ENCODE data around the gene ATP9A.
"Not testable (repeated sequence)": the region's sequence is repeated elsewhere in the genome, so short reads cannot be mapped to it uniquely, and the experiment has no call there.

The ATP9A gene

GRCh38 chr20:51593584-51593983, 174.6 kb downstream of the ATP9A start:
- DNase-seq: no peak

DNA sequence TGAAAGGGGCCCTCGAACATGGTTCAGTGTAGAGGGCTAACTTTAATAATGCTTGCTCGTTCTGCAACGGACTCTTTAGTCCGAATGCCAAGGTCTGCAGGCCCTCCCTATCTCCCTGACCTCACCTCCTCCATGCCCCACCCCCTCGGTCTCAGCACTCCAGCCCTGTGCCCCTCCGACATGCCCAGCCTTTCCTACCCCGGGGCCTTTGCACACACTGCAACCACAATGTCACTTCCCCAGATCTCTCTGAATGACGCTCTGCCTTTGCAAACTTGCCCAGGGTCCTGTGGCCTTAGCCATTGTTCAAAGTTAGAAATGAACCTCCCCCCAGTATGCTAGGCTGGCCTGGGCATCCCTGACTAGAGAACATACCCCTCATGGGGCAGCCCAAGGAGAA, 175.6 kb downstream of the ATP9A start:
- DNase-seq: no peak

- DNase-seq: no peak
Observed at GRCh38 chr20:51591871-51592270, 176.3 kb downstream of the ATP9A start.

DNA sequence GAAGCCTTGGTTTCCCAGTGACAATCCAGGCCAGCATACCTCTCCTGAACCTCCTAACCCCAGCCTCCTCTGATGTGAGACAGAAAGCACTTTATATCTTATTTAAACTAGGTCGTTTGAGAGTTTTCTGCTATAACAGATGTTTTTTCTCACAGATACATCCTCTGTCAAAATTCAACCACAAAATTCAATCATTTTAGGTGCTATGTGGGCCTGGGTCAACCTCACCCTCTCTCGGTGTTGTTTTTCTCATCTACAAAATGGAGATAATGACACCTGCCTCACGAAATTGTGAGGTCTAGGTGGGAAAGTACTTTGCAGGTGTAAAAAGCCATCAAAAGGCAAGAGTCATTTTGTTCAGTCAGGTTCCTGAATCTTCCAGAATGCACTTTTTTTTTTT, 179.4 kb downstream of the ATP9A start:
- DNase-seq: no peak

DNA sequence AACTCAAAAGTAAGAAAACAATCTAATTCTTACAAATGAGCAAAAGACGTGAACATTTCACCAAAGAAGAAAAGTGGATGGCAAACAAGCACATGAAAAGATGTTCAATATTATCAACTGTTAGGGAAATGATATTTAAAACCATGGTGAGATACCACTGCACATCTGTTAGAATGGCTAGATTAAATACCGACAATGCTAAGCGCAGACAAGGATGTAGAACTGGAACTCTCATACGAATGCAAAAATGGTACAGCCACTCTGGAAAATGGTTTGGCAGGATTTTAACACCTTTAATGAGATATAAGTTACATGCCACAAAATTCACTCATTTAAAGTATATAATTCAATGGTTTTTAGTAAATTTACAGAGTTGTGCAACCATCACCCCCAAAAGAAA, 181.0 kb downstream of the ATP9A start:
- DNase-seq: no peak

DNA sequence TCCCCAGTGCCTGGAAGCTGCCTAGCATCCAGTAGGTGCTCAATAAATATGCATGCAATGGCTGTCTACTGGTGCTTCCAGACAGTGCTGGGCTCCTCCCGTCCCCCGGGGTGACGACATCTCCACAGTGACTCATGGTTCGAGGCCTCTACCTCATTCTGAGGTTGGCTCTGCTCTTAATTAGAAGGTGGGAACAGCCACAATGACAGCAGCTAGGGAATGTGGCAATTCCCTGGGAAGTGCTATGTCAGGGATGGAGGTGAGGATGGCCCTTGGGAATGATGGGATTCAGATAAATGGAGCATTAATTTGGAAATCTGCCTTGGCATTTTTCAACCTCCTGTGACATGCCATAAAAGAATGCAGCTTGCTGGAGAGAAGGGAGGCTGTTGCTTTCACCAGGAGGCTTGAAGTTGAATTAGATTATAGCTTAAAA, 182.2 kb downstream of the ATP9A start:
- no peak for DNase-seq

DNA sequence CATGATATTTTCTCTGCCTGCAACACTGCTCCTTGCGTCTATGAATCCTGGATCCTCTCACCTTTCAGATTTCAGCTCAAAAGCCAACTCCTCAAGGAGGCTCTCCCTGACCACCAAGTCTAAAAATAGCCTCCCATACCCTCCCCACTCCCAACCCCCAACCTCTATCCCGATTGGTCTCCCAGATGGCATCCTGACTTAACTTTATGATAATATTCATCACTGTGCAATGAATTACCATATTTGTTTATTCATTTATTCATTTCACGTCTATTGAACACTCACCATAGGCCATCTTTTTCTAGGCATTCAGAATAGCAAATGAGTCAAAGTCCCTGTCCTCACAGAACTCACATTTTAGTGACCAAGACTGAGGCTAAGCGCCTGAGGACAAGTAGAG, 183.0 kb downstream of the ATP9A start:
- DNase-seq: no peak

GRCh38 chr20:51584737-51585136, 183.5 kb downstream of the ATP9A start:
- DNase-seq: no peak

DNA sequence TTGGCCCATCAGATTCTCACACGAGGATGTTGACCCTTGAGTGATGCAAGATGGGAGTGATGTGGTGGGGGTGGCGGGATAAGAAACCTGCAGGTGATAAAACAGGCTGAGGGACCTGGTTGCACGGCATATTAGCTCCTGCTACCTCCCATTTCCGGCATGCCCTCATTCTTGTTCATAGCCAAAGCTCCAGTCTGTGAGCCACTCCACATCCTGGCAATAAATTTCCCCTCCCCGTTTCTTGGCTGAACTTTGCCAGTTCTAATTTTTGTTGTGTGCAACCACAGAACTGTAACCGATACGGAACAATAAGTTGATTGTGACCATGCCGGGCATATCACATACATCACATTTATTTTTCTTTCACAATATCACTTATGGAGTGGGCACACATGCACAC, 184.1 kb downstream of the ATP9A start:
- DNase-seq: no peak

DNA sequence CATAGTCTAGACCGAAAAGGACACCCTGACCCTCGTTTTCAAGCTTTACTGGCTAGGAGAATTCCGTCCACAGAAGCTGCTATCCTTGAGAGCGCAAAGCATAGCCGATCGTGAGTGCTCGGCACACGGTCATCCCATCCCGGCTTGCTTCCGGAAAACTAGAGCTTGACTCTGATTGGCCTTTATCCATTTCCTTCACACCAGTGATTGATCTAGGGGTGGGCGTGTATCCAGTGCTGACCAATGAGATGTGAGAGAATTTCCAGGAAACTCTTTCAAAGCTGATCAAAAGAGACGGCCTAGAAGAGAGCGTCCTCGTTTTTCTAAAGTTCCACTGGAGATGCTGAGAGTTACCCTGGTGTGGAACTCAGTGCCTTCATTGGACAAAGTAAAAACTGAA, 184.7 kb downstream of the ATP9A start:
- no peak for DNase-seq

- DNase-seq: no peak
Observed at GRCh38 chr20:51583073-51583472, 185.1 kb downstream of the ATP9A start.

GRCh38 chr20:51581571-51581970, 186.6 kb downstream of the ATP9A start:
- DNase-seq: no peak

DNA sequence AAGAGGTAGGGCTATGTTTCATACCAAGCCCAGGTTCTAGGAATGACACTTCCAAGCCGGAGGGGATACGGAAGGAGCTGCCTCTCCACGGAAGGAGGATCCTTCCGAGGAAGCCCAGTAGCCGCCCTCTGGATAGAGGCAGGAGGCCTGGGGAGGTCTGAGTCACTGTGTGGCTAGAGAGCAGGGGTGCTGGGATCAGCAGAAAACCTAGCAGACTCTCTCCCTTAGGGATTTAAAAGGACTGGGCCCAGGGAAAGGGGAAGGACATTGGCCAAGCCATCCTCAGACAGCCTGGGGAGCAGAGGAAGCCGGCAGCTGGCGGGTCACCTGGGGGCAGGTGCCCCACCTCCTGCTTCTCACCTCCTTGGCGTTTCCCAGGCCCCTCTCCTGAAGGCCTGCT, 189.1 kb downstream of the ATP9A start:
- DNase-seq: no peak

GRCh38 chr20:51578145-51578459, 190.1 kb downstream of the ATP9A start:
- DNase-seq: no peak

DNA sequence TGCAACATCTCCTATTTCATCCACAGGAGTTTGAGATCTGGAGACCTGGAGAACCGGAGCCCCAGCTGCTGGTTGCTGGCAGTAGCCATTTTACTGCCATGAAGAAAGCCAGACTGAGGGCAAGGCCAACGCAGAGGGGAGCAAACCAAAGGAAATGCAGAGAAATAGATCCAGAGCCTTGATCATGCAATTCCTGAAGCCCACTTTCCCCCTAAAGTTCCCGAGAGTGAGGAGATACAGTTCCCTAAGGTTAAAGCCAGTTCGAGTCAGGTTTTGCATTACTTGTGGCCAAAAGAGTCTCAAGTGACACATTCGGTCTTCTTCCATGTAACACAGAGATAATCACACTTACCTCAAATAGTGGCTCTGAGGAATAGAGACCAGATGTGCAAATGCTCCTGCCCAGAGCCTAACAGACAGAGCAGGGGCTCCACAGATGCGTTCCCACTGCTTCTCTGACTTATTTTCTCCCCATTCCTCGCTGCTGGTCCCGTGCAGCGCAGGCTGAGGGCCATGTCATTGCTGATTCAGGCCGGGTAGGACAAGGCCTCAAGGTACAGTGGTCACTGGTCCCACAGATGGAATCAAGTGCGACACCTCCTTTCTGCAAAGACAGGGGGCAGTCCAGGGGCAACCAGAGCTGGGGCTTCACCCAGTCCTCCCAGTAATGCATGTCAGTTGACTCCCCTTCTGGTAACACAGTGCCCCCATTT, 190.6 kb downstream of the ATP9A start:
- DNase-seq: no peak

- DNase-seq: no peak
Observed at GRCh38 chr20:51575486-51575885, 192.7 kb downstream of the ATP9A start.

- DNase-seq: no peak
Observed at GRCh38 chr20:51574248-51575033, 193.7 kb downstream of the ATP9A start.

GRCh38 chr20:51573576-51574243, 194.5 kb downstream of the ATP9A start:
- DNase-seq: no peak

- no peak for DNase-seq
Observed at GRCh38 chr20:51571460-51571794, 196.8 kb downstream of the ATP9A start.

DNA sequence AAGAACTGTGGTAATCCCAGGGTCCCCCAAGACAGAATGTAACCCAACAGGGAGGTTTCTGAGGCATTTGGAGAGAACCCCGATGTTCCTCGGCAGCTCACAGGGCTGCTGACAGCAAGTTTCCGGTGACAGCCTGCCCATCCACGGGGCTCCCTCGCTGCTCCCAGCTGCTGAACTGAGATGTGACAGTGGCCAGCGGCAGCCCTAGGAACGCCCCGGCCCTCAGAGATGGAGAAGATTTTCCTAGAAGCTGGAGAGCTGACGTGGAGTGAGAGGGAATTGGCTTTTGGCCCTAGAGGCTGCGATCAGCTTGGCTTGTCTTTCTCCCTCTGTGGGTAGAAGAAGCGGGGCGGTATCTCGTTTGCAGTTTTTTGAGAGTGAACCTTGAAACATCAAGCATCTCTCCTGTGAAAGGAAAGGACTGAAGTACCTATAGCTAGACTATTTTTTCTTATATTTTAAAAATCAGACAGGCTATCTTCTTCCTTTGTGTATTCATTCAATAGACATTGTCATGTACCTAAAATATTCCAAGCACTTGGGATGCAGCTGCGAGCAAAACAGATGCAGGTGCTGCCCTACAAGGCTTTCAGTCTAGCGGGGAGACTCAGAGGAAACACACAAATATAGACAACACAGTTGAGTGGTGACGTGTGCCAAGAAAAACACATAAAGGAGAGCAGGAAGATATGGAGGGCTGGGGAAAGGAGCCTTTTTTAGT, 197.3 kb downstream of the ATP9A start:
- DNase-seq: no peak

DNA sequence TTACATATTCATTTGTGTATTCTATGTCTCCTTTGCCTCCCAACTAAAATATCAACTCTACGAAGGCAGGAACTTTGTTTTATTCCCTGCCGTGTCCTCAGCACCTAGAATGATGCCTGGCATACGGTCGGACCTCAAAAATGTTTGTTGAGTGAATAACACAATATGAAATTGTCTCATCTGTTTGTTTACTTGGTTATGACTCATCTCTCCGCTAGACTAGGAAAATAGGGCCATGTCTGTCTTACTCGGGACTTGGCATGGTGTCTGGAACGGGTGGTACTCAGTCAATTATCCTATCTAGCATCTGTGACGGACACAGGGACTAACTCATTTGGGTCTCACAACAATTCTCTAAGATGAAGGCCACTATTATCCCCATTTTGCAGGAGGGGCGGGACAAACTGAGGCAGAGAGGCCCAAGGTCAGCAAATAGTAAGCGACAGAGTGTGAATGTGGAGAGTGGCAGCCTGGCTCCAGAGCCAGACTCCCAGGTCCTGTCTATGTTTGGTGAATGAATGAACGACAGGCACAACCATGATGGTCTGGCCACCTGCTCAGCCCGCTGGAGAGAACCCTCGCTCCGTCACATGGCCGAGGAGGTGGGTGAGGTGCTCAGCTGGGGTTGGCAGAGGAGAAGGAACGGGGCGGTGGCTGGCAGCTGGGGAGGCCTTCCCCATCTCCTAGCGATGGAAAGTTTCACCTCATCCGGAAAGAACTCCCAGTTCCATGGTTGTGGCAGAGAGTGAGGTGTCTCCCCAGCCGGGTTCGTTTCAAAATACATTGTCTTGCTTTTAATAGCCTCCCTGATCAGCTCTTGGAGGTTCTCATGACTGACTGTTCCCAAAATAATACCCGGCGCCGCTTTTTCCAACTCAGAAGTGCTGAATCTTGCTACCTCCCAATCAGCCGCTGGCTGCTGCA, 198.1 kb downstream of the ATP9A start:
- DNase-seq: no peak

GRCh38 chr20:51568533-51568932, 199.7 kb downstream of the ATP9A start:
- DNase-seq: not testable (repeated sequence)

Data from stimulated activated CD4-positive, alpha-beta T cell treated with anti-CD3 and anti-CD28 coated beads, Interleukin-12 subunit alpha, Interleukin-12 subunit beta, amount 100 ng/mL, for 4 hours (primary cell).